ENCODE data around the gene TNNI2. TPM values are rescaled to one million over a fixed set of nuclear protein-coding genes. Genes with fewer than 3 reads are reported as not detected.

Gene TNNI2
- total RNA-seq, 2 experiments from 2014 or later = 0.50 TPM; not detected in 1

GRCh38 chr11:1868636-1869291, 30.0 kb downstream of the TNNI2 start:
- H3K9me3 Mint-ChIP-seq = no peaks in the 10 kb centered on the region
- Histone ChIP-seq H3K4me3 (ENCODE audit: low read length) (no peak overlapping the region), H3K36me3 (ENCODE audit: insufficient read depth, low read length) (no peaks in the 10 kb centered on the region), H3K27me3 (ENCODE audit: control insufficient read depth in 1 of 2, insufficient read depth in 2 of 2, low read length in 2 of 2) (no peaks in the 10 kb centered on the region), H3K27ac (ENCODE audit: low read depth in 1 of 2, low read length in 2 of 2) (peak overlapping the region in 1 of 2 donors; percentile 29), H3K4me1 (ENCODE audit: insufficient read depth, low read length) (peaks cover 95% of the 10 kb centered on the region), H3K9me3 (ENCODE audit: control insufficient read depth in 1 of 2, insufficient read depth in 1 of 2, low read length in 2 of 2) (no peaks in the 10 kb centered on the region)
- intact Hi-C loops (cut with DNase I, micrococcal nuclease) = no loop called here
- TF ChIP-seq, protein P1, sequence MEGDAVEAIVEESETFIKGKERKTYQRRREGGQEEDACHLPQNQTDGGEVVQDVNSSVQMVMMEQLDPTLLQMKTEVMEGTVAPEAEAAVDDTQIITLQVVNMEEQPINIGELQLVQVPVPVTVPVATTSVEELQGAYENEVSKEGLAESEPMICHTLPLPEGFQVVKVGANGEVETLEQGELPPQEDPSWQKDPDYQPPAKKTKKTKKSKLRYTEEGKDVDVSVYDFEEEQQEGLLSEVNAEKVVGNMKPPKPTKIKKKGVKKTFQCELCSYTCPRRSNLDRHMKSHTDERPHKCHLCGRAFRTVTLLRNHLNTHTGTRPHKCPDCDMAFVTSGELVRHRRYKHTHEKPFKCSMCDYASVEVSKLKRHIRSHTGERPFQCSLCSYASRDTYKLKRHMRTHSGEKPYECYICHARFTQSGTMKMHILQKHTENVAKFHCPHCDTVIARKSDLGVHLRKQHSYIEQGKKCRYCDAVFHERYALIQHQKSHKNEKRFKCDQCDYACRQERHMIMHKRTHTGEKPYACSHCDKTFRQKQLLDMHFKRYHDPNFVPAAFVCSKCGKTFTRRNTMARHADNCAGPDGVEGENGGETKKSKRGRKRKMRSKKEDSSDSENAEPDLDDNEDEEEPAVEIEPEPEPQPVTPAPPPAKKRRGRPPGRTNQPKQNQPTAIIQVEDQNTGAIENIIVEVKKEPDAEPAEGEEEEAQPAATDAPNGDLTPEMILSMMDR (IDR thresholded peaks at IDR 0.05) = no peak
- peaks cover 71% of the 10 kb centered on the region for H3K4me1 Mint-ChIP-seq (ENCODE audit: low read depth)
- peak overlapping the region; percentile 39 for H3K4me3 Mint-ChIP-seq
- H3K27me3 Mint-ChIP-seq = no peaks in the 10 kb centered on the region
- H3K27ac Mint-ChIP-seq = peak overlapping the region; percentile 86
- CTCF ChIA-PET = interaction anchor here (1.7 to 2.8 kb wide), 2 partner anchors 13 to 17 kb away, joined by 4 to 17 read pairs; no protein-coding TSS in a partner anchor
- ATAC-seq (ENCODE audit: poor library complexity) (no peak), DNase-seq (no peak)
- H3K36me3 Mint-ChIP-seq (ENCODE audit: low read depth) = peaks cover 18% of the 10 kb centered on the region
- POLR2A ChIA-PET = interaction anchor here (1.2 to 3.1 kb wide), 3 partner anchors 15 to 21 kb away, joined by 7 to 21 read pairs (median 13); partner anchors contain the start of gene LSP1

GRCh38 chr11:1869427-1870325, 30.9 kb downstream of the TNNI2 start:
- DNase-seq (no peak), ATAC-seq (ENCODE audit: poor library complexity) (no peak)
- Histone ChIP-seq H3K36me3 (ENCODE audit: insufficient read depth, low read length) (no peaks in the 10 kb centered on the region), H3K27ac (ENCODE audit: low read depth in 1 of 2, low read length in 2 of 2) (no peak overlapping the region), H3K4me3 (ENCODE audit: low read length) (no peak overlapping the region), H3K9me3 (ENCODE audit: control insufficient read depth in 1 of 2, insufficient read depth in 1 of 2, low read length in 2 of 2) (no peaks in the 10 kb centered on the region), H3K27me3 (ENCODE audit: control insufficient read depth in 1 of 2, insufficient read depth in 2 of 2, low read length in 2 of 2) (no peaks in the 10 kb centered on the region), H3K4me1 (ENCODE audit: insufficient read depth, low read length) (peaks cover 92% of the 10 kb centered on the region)
- Mint-ChIP-seq H3K27ac (peak overlapping the region; percentile 86), H3K9me3 (no peaks in the 10 kb centered on the region), H3K36me3 (ENCODE audit: low read depth) (peaks cover 18% of the 10 kb centered on the region), H3K27me3 (no peaks in the 10 kb centered on the region), H3K4me1 (ENCODE audit: low read depth) (peaks cover 62% of the 10 kb centered on the region), H3K4me3 (peak overlapping the region; percentile 70)
- CTCF ChIA-PET = interaction anchor here (1.7 to 2.8 kb wide), 2 partner anchors 12 to 17 kb away, joined by 4 to 17 read pairs; no protein-coding TSS in a partner anchor
- TF ChIP-seq, protein P1 (IDR thresholded peaks at IDR 0.05) = no peak
- POLR2A ChIA-PET = interaction anchor here (1.2 to 3.1 kb wide), 5 partner anchors 16 to 45 kb away, joined by 3 to 21 read pairs (median 7); partner anchors contain the start of gene LSP1
- intact Hi-C loops (cut with DNase I, micrococcal nuclease) = loop anchor here (2.0 kb wide), 2 partner anchors 15 to 17 kb away; partner anchors contain the start of gene LSP1 (in 1 of the 2)

GRCh38 chr11:1870326-1870696, 31.5 kb downstream of the TNNI2 start:
- Mint-ChIP-seq H3K4me1 (ENCODE audit: low read depth) (peaks cover 62% of the 10 kb centered on the region), H3K9me3 (no peaks in the 10 kb centered on the region), H3K36me3 (ENCODE audit: low read depth) (peaks cover 19% of the 10 kb centered on the region), H3K27ac (peak overlapping the region; percentile 86), H3K4me3 (peak overlapping the region; percentile 70), H3K27me3 (no peaks in the 10 kb centered on the region)
- Histone ChIP-seq H3K36me3 (ENCODE audit: insufficient read depth, low read length) (peaks cover 4% of the 10 kb centered on the region), H3K4me1 (ENCODE audit: insufficient read depth, low read length) (peaks cover 92% of the 10 kb centered on the region), H3K9me3 (ENCODE audit: control insufficient read depth in 1 of 2, insufficient read depth in 1 of 2, low read length in 2 of 2) (no peaks in the 10 kb centered on the region), H3K4me3 (ENCODE audit: low read length) (peak overlapping the region; percentile 28), H3K27me3 (ENCODE audit: control insufficient read depth in 1 of 2, insufficient read depth in 2 of 2, low read length in 2 of 2) (no peaks in the 10 kb centered on the region), H3K27ac (ENCODE audit: low read depth in 1 of 2, low read length in 2 of 2) (no peak overlapping the region)
- intact Hi-C loops (cut with DNase I, micrococcal nuclease) = loop anchor here (2.0 kb wide), 2 partner anchors 16 to 18 kb away; partner anchors contain the start of gene LSP1 (in 1 of the 2)
- TF ChIP-seq, protein P1 (IDR thresholded peaks at IDR 0.05) = no peak
- POLR2A ChIA-PET = interaction anchor here (0.9 to 3.1 kb wide), 5 partner anchors 11 to 46 kb away, joined by 3 to 21 read pairs (median 5); partner anchors contain the start of gene LSP1
- DNase-seq (no peak), ATAC-seq (ENCODE audit: poor library complexity) (no peak)
- CTCF ChIA-PET = interaction anchor here (2.8 kb wide), 1 partner anchor 12 kb away, joined by 17 read pairs; no protein-coding TSS in a partner anchor
